HG03103 (cell line): ENCODE measurements around the gene NDST4.

Experiments
- ATAC-seq: cut with Tn5 transposase; IDR thresholded peaks from one replicate; pipeline ENCODE4 v1.9.1; 2021; ENCODE audit warnings: low read depth; ENCODE audit not compliant: unreplicated experiment

Gene NDST4

GRCh38 chr4:115113506-115114106 is at the start of gene NDST4:
Gene NDST4 (minus strand): TSS chr4:115113620. CDS start chr4:115077036, 36,584 bp downstream.
- no peak for ATAC-seq

- ATAC-seq: no peak
Measured at GRCh38 chr4:115159141-115159540, 45.7 kb upstream of the NDST4 start.

- ATAC-seq: no peak
Measured at GRCh38 chr4:115158296-115158695, 44.9 kb upstream of the NDST4 start.

GRCh38 chr4:115154826-115155225 is 41.4 kb upstream of the NDST4 start:
- no peak for ATAC-seq

- no peak for ATAC-seq
Measured at GRCh38 chr4:115152965-115153364, 39.5 kb upstream of the NDST4 start.

GRCh38 chr4:115152081-115152480 is 38.7 kb upstream of the NDST4 start:
- peak; percentile 42 for ATAC-seq

- no peak for ATAC-seq
Measured at GRCh38 chr4:115149106-115149505, 35.7 kb upstream of the NDST4 start.

- ATAC-seq: no peak
Measured at GRCh38 chr4:115145393-115146160, 32.2 kb upstream of the NDST4 start.

GRCh38 chr4:115128037-115128436 is 14.6 kb upstream of the NDST4 start:
- no peak for ATAC-seq

GRCh38 chr4:115126491-115126890 is 13.1 kb upstream of the NDST4 start:
- no peak for ATAC-seq

GRCh38 chr4:115121351-115122043 is 8.1 kb upstream of the NDST4 start:
- no peak for ATAC-seq

- ATAC-seq: no peak
Measured at GRCh38 chr4:115119804-115120352, 6.5 kb upstream of the NDST4 start.

- ATAC-seq: no peak
Measured at GRCh38 chr4:115117651-115118050, 4.2 kb upstream of the NDST4 start.

- ATAC-seq: no peak
Measured at GRCh38 chr4:115110191-115111181, 2.9 kb downstream of the NDST4 start.

- ATAC-seq: no peak
Measured at GRCh38 chr4:115108850-115109249, 4.6 kb downstream of the NDST4 start.

- ATAC-seq: no peak
Measured at GRCh38 chr4:115107411-115107810, 6.0 kb downstream of the NDST4 start.

GRCh38 chr4:115101675-115102074 is 11.7 kb downstream of the NDST4 start:
- ATAC-seq: no peak

- ATAC-seq: peak; percentile 73
Measured at GRCh38 chr4:115090483-115091075, 22.8 kb downstream of the NDST4 start.

- ATAC-seq: no peak
Measured at GRCh38 chr4:115082633-115083032, 30.8 kb downstream of the NDST4 start.

- no peak for ATAC-seq
Measured at GRCh38 chr4:115076691-115077090, 36.7 kb downstream of the NDST4 start.
